GM21515 (cell line): ENCODE data around the gene NLGN1.

Source experiments
- ATAC-seq: cut with Tn5 transposase; IDR thresholded peaks from one replicate; pipeline ENCODE4 v1.9.1; 2021; ENCODE audit not compliant: unreplicated experiment

NLGN1 gene

GRCh38 chr3:174247687-174248152 is 850.2 kb downstream of the NLGN1 start:
- ATAC-seq = no peak

DNA sequence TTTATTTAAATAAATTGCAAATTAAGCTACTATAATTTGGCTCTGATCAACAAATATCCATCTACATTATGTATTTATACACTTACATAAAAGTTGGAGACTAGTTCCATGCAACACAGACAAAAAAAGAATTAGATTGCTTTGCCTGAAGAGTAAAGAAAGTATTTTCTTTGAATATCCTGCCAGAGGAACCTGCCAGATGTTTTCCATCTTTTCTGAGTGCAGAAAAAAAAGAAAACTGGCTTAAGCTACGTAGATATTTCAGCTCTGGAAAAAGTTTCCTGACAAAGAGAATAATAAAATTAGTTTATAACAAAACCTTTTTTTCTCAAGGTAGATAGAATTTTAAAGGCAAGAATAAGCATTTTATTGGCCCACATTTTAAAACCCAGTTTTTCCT is 854.1 kb downstream of the NLGN1 start:
- no peak for ATAC-seq

GRCh38 chr3:174253196-174253823 is 855.8 kb downstream of the NLGN1 start:
- ATAC-seq = no peak

DNA sequence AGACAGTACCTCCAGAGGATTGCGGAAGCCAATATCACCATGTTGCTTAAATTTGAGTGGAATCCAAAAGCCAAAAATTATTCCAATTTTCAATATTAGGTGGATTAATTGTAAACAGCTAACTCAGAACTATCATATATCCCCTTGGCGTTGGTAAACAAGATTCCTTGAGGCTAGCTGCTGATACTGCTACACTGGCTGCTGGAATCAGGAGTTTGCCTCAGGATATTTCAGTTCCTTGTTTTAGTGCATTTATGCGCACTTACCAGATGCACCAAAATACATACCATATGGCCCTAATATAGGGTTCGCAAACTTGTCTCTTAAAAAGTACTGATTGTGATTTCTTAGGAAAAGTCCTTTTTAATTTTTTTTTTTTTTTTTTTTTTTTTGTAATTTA is 856.4 kb downstream of the NLGN1 start:
- no peak for ATAC-seq

DNA sequence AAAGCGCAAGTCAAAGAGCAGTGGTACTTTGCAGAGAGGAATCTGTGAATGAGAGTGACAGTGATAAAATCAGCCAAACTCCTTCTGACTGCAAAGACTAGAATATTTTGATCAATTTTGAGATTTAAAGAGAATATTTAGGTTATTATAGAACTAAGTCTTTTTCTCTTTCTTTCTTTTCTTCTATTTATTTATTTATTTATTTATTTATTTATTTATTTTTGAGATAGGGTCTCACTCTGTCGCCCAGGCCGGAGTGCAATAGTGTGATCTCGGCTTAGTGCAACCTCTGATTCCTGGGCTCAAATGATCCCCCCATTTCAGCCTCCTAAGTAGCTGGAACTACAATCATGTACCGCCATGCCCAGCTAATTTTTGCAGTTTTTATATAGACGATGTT is 857.9 kb downstream of the NLGN1 start:
- ATAC-seq = no peak

DNA sequence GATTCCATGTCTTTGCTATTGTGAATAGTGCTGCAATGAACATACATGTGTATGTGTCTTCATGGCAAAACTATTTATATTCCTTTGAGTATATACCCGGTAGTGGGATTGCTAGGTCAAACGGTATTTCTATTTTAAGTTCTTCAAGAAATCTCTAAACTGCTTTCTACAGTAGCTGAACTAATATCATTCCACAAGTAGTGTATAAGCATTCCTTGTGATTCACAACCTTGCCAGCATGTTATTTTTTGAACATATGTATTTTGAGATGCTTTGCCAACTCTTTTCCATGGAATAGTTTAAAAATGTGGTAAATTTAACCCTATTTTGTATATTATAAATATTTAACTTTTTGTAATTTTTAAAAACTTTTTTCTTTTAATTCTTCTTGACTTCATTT is 868.9 kb downstream of the NLGN1 start:
- ATAC-seq = no peak

- no peak for ATAC-seq
Measured at GRCh38 chr3:174268061-174268460, 870.5 kb downstream of the NLGN1 start.

- no peak for ATAC-seq
Measured at GRCh38 chr3:174268586-174268985, 871.0 kb downstream of the NLGN1 start.

DNA sequence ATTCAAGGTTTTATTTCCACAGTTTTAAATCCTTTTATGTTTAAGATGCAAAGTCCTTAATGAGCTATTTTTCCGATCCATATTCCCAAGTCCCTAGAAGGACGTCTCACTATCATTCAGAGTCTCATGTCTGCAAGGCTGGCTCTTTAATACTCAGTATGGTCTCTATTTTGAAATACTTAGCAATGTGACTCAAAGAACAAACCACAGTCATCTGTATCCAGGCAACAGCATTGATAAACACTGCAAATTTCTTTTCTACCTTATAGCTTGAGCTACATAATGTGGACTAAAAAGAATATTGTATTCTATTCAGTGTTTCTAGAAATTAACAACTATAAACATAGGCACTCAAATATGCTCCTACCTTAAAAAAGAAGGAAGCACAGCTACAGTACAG is 873.3 kb downstream of the NLGN1 start:
- no peak for ATAC-seq

DNA sequence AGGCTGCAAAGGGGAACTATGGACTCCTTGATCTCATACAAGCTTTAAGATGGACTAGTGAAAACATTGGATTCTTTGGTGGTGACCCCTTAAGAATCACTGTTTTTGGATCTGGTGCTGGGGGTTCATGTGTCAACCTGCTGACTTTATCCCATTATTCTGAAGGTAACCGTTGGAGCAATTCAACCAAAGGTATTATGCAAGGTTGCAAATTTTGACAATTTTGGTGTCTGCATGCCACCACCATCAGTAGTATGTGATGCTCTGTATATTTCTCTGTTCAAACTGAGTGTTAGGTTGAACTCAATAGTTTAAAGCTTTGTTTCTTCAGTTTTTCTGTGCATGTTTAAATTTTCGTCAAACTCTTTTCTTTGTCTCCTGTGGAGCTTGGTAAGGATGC is 877.8 kb downstream of the NLGN1 start:
- ATAC-seq = no peak

GRCh38 chr3:174276826-174277225 is 879.3 kb downstream of the NLGN1 start:
- ATAC-seq = no peak

DNA sequence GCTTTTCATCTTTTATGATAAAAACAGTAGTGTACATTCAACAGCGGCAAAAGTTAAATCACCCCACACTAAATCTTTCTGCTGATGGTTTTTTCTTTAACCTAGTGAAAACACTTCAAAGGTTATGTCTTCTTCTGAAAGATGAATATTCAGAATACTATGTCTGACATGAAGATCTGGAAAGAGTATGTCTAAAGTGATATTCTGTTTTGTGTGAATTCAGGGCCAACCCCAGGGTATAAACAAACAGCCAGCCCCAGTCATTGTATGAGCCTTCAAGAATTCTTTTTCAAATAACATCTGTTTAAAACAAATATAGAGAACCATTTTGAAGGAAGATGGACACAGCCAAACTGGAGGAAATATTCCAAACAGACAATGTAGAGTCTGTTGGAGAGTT is 880.5 kb downstream of the NLGN1 start:
- no peak for ATAC-seq

GRCh38 chr3:174280186-174280585 is 882.6 kb downstream of the NLGN1 start:
- ATAC-seq = no peak

GRCh38 chr3:174285242-174285864 is 887.8 kb downstream of the NLGN1 start:
- no peak for ATAC-seq

- no peak for ATAC-seq
Measured at GRCh38 chr3:174287705-174288104, 890.2 kb downstream of the NLGN1 start.

DNA sequence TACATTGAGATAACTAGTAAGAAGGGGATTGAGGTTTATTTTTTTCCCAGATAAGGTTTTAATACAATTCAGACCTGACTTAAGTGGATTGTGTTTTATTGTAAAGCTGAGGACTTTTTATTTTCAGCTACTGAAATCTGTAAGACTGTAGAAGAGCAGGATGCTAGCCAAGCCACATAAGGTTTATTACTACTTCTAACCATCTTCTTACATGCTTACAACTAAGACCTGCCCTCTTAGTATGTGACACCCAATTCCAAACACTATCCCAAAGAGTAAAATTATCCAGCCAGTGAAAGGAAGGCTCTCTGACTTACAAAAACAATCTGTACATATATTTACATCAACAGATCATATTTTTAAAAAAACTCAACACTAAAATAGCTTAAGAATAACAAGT is 897.1 kb downstream of the NLGN1 start:
- ATAC-seq = no peak

DNA sequence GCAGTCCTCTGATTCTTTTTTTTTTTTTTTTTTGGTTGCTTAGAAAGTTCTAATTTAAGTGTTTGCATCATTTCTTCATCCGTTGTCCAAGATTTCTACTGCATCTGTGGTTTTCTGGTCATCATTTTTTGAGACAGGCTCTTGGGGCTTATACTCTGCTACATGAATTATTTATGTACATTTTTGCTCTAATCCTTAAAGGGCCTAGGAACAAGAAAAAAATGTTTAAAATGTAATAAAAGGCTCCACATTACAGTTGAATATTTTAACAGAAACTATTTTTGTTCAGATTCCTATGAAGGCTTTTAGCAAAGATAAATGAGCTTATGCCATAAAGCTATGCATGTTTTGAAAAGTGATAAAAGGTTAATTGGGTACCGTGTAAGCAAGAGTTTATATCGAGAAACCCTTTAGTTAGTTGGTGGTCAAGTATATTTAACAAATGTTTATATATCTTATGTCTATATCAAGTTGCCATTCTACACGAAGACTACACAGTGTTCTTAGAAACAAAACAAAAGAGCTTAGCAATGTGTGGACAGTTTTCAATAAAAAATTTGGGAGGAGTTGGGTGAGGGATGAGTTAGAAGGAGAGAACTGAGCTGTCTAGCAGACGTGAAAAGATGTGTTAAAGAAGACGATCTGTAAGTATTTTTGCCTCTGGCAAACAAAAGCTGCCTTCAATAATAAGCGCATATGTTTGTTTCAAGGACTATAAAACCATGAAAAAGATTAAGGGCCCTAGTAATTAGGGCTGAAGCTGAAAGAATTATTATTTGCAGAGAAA is 898.0 kb downstream of the NLGN1 start:
- ATAC-seq = no peak

- no peak for ATAC-seq
Measured at GRCh38 chr3:174302746-174303315, 905.3 kb downstream of the NLGN1 start.

GRCh38 chr3:174303907-174304560 is 906.5 kb downstream of the NLGN1 start:
- no peak for ATAC-seq

GRCh38 chr3:174308736-174309135 is 911.2 kb downstream of the NLGN1 start:
- no peak for ATAC-seq

- no peak for ATAC-seq
Measured at GRCh38 chr3:174310475-174310983, 913.0 kb downstream of the NLGN1 start.
